Measurements from ENCODE around the gene GABARAPL1. TPM values are rescaled to one million over a fixed set of nuclear protein-coding genes. Genes with fewer than 3 reads are reported as not detected.
"Not testable (repeated sequence)": the region's sequence is repeated elsewhere in the genome, so short reads cannot be mapped to it uniquely, and the experiment has no call there.

Gene GABARAPL1
- total RNA-seq, 1 donor from 2014 or later: 282 TPM

DNA sequence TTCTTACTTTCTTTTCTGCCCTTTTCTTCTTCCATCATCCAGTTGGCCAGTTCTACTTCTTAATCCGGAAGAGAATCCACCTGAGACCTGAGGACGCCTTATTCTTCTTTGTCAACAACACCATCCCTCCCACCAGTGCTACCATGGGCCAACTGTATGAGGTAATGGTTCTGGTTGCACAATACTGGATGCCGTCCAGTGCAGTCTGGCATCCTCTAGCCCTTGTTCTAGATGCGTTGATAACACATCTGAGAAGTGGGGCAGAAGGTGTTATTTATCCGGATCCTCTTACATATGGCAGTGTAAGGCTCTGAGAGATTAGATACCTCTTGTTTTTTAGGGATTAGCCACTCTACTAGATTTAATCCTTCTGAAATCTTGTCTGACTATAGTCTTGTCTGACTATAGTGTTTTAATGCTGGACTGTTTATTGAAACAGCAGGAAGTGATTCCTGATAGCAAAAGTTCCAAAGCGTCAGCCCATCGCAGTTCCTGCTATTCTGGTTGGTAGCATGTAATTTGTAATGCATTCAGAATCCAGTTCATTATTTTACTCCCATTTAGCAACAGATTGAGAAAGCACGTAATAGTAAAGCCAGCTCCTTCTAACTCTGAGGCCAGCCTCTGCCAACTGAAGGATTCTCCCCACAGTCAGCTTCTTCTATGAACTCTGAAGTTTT lies 7.9 kb downstream of the GABARAPL1 start:
- peak; percentile 71 for DNase-seq (ENCODE audit: missing footprints)
- peak; percentile 95 for ATAC-seq
- intact Hi-C loops (cut with DNase I): no loop called here

DNA sequence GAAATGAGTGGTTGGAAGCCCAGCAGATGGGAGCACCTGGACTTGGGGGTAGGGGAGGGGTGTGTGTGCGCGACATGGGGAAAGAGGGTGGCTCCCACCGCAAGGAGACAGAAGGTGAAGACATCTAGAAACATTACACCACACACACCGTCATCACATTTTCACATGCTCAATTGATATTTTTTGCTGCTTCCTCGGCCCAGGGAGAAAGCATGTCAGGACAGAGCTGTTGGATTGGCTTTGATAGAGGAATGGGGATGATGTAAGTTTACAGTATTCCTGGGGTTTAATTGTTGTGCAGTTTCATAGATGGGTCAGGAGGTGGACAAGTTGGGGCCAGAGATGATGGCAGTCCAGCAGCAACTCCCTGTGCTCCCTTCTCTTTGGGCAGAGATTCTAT lies 9.2 kb downstream of the GABARAPL1 start:
- intact Hi-C loops (cut with DNase I): no loop called here
- ATAC-seq (no peak), DNase-seq (ENCODE audit: missing footprints) (no peak)

- DNase-seq (ENCODE audit: missing footprints) (no peak), ATAC-seq (no peak)
- intact Hi-C loops (cut with DNase I): no loop called here
Measured at GRCh38 chr12:10223208-10223607, 10.5 kb downstream of the GABARAPL1 start.

GRCh38 chr12:10225426-10225825 lies 12.7 kb downstream of the GABARAPL1 start:
- intact Hi-C loops (cut with DNase I); DNase-seq (ENCODE audit: missing footprints); ATAC-seq: not testable (repeated sequence)

GRCh38 chr12:10226086-10226485 lies 13.4 kb downstream of the GABARAPL1 start:
- ATAC-seq: no peak
- intact Hi-C loops (cut with DNase I): no loop called here
- DNase-seq (ENCODE audit: missing footprints): no peak

- ATAC-seq (no peak), DNase-seq (ENCODE audit: missing footprints) (no peak)
- intact Hi-C loops (cut with DNase I): no loop called here
Measured at GRCh38 chr12:10226731-10227130, 14.1 kb downstream of the GABARAPL1 start.

DNA sequence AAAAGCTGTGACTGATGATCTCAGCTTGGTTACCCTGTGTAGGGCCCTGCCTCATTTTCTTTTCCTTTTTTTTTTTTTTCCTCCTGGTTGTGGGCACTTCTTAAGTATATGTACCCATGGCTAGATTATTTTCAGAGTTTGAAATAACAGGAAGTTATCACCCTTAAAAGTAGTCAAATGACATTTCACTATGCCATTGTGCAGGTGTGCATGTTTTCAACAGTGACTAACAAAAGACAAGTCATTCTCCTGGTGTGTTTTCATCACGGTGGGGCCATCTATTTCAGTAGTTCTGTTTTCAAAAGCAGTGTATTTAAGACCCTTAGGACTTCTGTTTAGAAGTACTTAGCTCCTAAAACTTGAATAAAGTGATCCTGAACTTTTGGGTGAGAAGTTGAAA lies 15.0 kb downstream of the GABARAPL1 start:
- intact Hi-C loops (cut with DNase I): no loop called here
- ATAC-seq: no peak
- no peak for DNase-seq (ENCODE audit: missing footprints)

DNA sequence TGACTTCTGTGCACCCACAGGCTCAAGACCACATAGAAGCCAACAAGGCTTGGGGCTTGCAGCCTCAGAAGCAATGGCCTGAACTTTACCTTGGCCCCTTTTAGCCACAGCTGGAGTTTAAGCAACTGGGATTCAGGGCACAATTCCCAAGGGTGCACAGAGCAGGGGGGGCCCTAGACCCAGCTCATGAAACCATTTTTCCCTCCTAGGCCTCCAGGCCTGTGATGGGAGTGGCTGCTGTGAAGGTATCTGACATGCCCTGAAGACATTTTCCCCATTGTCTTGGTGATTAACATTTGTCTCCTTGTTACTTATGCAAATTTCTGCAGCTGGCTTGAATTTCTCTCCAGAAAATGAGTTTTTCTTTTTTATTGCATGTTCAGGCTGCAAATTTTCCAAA lies 21.9 kb downstream of the GABARAPL1 start:
- ATAC-seq: no peak
- DNase-seq (ENCODE audit: missing footprints): no peak
- intact Hi-C loops (cut with DNase I): loop anchor here (2.0 kb wide), 1 partner anchor 328 kb away; no protein-coding TSS in a partner anchor

DNA sequence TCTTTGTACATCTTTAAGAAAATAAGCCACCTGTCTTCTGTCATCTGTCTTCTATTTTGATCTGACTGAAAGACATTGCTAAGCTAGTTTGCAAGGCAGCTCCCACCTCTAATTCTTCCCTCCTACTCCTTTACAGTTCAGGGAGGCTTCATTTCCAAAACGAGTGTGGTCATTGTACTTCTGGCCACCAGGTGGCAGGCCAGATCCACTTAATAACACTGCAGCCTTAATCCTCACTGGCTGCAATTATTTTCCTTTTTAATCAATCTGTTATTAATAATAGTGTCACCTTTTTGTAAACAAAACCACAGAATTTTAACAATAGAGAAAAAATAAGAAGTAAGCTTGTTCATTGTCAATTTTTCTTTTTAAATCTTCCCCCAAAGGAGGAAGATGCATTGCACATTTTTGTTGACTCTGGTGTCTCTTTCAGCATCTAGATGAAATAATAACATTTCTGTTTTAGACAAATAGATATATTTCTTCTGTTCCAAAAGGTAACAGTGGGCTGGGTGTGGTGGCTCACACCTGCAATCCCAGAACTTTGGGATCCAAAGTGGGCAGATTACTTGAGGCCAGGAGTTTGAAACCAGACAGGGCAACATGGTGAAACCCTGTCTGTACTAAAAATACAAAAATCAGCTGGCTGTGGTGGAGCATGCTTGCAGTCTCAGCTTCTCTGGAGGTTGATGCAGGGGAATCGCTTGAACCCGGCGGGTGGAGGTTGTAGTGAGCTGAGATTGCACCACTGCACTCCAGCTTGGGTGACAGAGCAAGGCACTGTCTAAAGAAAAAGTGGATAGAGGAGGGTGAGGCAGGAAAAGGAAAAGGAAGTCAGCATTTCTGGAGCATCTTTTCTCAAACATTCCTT lies 23.3 kb downstream of the GABARAPL1 start:
- ATAC-seq (peak; percentile 81), DNase-seq (ENCODE audit: missing footprints) (peak; percentile 69)
- intact Hi-C loops (cut with DNase I): loop anchor here (2.0 kb wide), 1 partner anchor 327 kb away; no protein-coding TSS in a partner anchor

GRCh38 chr12:10236720-10237119 lies 24.0 kb downstream of the GABARAPL1 start:
- ATAC-seq: no peak
- intact Hi-C loops (cut with DNase I): no loop called here
- DNase-seq (ENCODE audit: missing footprints): no peak

DNA sequence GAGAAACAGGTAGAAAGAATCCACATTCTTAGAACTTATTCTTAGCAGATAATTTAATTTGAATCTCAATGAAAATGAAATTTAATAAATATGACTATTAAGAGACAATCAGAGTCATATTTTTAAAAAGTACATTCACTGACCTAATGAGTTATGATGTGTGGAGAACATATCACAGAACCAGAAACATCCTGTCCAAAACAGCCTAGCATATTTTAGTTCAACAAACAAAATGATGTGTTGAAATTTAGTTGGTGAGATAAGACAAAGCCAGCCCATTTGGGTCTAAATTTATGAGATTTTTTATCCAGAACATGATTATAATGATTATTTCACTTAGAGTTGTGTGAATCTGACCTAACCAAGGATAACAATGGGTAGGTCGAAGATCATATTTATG lies 25.8 kb downstream of the GABARAPL1 start:
- intact Hi-C loops (cut with DNase I): no loop called here
- DNase-seq (ENCODE audit: missing footprints) (no peak), ATAC-seq (no peak)

DNA sequence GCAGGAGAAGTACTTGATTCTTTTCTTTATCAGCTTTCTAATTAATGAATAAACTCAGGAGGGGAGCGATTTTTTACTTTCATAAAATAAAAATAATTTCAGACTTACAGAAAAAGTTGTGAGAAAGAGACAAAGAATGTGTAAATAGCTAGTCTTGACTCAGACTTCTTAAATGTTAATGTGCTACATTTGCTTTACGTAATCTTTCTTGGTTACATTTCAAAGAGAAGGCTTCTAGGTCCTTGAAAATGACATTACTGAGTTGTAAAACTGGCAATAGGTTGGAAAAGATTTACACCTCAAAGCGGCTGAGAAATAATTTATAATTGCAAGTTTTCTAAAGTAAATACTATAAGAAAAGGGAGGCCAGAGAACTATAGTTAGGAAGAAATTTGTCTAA lies 28.6 kb downstream of the GABARAPL1 start:
- no peak for ATAC-seq
- intact Hi-C loops (cut with DNase I): no loop called here
- DNase-seq (ENCODE audit: missing footprints): no peak

DNA sequence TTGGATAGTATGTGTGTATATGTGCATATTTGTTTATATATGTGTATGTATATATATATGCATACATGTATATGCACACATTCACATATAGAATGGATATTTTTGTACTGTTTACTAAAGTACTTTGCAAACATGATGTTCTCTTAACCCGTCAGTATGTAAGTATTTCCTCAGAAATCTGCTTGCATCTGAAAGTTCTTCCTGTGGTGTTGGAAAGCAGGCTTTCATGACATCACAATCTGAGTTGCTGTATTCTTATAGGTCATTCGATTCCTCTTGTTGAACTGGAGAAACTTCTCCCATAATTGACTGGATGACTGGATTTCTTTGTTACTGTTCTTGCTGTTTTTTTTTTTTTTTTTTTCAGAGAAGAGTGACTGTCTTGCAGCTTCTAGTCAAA lies 29.1 kb downstream of the GABARAPL1 start:
- DNase-seq (ENCODE audit: missing footprints) (no peak), ATAC-seq (no peak)
- intact Hi-C loops (cut with DNase I): no loop called here

DNA sequence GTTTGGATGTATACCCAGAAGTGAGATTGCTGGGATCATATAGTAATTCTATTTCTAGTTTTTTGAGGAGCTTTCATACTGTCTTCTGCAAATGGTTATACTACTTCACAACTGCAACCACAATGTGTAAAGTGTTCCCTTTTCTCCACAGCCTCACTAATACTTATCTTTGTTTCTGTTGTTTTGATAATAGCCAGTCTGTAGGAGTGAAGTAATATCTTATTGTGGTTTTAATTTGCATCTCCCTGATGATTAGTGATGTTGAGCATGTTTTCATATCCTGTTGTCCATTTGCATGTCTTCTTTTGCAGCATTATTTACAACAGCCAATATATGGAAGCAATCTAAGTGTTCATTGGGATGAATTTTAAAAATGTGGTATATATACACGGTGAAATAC lies 29.9 kb downstream of the GABARAPL1 start:
- DNase-seq (ENCODE audit: missing footprints) (no peak), ATAC-seq (no peak)
- intact Hi-C loops (cut with DNase I): no loop called here

DNA sequence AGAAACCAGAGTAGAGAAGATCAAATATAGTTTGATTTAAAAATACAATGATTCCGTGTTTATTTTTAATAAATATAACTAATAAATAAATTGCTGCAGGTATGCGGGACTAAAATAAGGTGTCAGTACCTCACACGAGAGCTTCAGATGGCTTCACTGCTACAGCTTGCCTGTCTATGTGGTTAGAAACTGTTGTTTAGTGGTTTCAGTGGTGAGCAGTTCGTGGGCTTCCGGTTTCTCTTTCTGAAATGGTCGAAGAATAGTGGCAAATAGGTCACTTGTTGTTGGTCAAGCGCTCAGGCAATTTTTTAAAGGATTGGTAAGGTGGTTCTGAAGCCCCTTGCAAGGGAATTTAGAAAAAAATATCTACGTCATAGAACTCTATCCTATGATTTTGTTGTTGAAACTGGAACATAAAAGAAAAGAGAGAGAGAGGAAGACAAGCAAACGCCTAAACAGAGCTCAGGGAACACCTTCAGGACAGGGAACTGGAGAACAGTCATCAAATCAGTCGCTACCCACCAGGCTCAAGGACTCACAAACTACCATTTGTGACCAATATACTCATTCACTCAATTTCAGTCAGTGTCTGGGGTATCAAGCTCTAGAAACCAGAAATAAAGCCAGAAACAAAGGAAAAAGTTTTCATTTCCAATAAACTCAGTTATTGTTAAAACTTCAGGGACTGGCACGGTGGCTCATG lies 31.3 kb downstream of the GABARAPL1 start:
- DNase-seq (ENCODE audit: missing footprints) (no peak), ATAC-seq (no peak)
- intact Hi-C loops (cut with DNase I): no loop called here

DNA sequence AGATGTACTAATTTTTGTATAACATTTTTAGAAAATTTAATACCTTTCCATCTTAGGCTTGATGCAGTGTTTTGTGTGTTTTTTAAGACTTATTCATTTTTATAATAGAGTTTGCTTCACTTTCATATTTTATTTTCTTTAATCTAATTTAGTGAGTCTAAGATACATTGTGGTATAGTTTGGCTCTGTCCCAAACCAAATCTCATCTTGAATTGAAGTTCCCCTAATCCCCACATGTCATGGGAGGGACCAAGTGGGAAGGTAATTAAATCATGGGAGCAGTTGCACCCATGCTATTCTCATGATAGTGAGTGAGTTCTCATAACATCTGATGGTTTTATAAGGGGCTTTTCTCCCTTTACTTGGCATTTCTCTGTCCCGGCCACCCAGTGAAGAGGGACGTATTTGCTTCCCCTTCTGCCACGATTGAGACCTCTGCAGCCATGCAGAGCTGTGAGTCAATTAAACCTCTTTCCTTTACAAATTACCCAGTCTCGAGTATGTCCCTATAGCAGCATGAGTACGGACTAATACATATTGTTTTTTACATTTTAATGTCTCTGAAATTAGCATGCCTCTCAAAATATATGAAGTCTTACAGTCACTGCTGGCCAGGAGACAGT lies 34.9 kb downstream of the GABARAPL1 start:
- intact Hi-C loops (cut with DNase I): no loop called here
- ATAC-seq: no peak
- DNase-seq (ENCODE audit: missing footprints): no peak

GRCh38 chr12:10249690-10250455 lies 37.2 kb downstream of the GABARAPL1 start:
- no peak for ATAC-seq
- no peak for DNase-seq (ENCODE audit: missing footprints)
- intact Hi-C loops (cut with DNase I): no loop called here

DNA sequence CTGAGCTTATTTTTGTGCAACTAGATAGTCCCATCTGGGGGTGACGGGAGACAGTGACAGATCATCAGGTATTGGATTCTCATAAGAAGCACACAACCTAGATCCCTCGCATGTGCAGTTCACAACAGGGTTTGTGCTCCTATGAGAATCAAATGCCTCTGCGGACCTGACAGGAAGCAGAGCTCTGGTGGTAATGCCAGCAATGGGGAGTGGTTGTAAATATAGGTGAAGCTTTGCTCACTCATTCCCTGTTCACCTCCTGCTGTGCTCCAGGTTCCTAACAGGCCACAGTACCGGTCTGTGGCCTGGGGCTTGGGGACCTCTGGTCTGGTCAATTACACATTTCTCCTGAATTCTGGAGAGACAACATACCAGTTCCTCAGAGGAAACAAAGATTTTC lies 39.0 kb downstream of the GABARAPL1 start:
- no peak for ATAC-seq
- DNase-seq (ENCODE audit: missing footprints): no peak
- intact Hi-C loops (cut with DNase I): no loop called here
